Nephron progenitor cell (in vitro differentiated cells): Measurements from ENCODE around the gene RAB5B.

Source experiments
- DNase-seq: peaks from one replicate; pipeline ENCODE4 v3.0.0; 2021
- H3K27ac Mint-ChIP-seq: 2 replicates; pipeline ENCODE4 v1.8.0; 2021; ENCODE audit warnings: mild to moderate bottlenecking, moderate library complexity, mixed read lengths
- H3K27me3 Mint-ChIP-seq: 2 replicates; pipeline ENCODE4 v1.8.0; 2021; ENCODE audit warnings: mild to moderate bottlenecking, low read depth, mixed read lengths; ENCODE audit not compliant: poor library complexity
- H3K36me3 Mint-ChIP-seq: 2 replicates; pipeline ENCODE4 v1.8.0; 2021; ENCODE audit warnings: low read depth, mixed read lengths
- H3K4me1 Mint-ChIP-seq: 2 replicates; pipeline ENCODE4 v1.8.0; 2021; ENCODE audit warnings: mixed read lengths
- H3K4me3 Mint-ChIP-seq: 2 replicates; pipeline ENCODE4 v1.8.0; 2021; ENCODE audit warnings: mild to moderate bottlenecking, moderate library complexity, mixed read lengths
- H3K9me3 Mint-ChIP-seq: 2 replicates; pipeline ENCODE4 v1.8.0; 2021; ENCODE audit warnings: mild to moderate bottlenecking, moderate library complexity, mixed read lengths
- TF ChIP-seq, protein P1 (sequence below): fragments of 200-600 bp; sonication (generic); IDR thresholded peaks from 2 replicates; pipeline ENCODE4 v1.5.0; 2021; ENCODE audit warnings: antibody characterized with exemption

The RAB5B gene

DNA sequence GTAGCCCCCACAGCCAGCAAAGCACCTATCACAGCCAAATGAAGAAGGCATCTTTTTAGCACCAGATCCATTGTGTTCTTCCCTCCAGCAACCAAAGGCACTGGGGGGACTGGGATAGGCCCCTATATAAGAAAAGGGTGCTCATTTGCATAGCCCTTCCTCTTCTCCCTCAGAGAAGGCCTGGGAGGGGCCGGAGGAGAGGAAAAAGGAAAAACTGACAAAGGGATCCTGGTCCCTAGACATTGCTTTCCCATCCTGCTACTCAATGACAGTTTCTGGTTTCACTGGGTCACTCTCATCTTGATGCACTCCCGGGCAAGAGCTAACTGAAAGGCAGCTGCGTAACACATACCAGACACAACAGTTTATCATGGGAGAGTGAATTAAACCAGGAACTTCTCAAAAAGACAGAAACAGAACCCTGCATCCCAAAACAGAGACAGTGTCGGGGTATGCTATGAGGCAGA is 7.9 kb upstream of the RAB5B start, which contains the start of gene PMEL:
Gene PMEL (minus strand): TSS at position 102 of the 467 bp plus-strand sequence. CDS start 31 bp downstream, at position 71.
- H3K27ac Mint-ChIP-seq: peak within 1 kb of the TSS; percentile 95

DNA sequence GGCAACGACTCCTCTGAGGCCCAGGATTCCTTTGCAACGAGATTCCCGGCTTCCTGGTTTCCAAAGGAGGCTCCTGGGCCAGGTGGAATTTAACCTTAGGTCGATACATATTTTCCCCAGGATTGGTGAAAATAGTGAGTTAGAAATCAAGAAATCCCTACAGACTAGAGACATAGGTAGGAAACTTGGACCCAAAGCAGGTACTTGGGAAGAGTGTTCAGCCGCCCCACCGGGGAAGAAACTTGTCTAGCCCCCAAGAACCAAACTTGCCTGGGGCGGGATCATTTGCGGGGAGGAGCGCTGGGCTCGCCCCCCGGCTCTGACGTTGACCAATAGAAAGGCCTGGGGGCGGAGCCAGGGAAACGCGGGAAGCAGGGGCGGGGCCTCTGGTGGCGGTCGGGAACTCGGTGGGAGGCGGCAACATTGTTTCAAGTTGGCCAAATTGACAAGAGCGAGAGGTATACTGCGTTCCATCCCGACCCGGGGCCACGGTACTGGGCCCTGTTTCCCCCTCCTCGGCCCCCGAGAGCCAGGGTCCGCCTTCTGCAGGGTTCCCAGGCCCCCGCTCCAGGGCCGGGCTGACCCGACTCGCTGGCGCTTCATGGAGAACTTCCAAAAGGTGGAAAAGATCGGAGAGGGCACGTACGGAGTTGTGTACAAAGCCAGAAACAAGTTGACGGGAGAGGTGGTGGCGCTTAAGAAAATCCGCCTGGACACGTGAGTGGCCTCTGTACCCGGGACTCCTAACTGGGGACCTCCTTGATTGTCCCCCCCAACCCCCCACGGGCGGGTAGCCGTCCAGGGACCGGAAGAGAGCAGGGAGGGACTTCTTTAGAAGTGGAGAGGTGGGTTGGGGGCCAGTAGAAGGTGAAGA is 7.2 kb upstream of the RAB5B start, which contains the start of gene CDK2:
Gene CDK2 (plus strand): TSS at position 423 of the 874 bp plus-strand sequence. CDS start 179 bp downstream, at position 602.
- H3K27ac Mint-ChIP-seq: peak within 1 kb of the TSS; percentile 95
- H3K4me1 Mint-ChIP-seq: peaks cover 52% of the 10 kb centered on the region
- H3K4me3 Mint-ChIP-seq: peak within 1 kb of the TSS; percentile 99
- TF ChIP-seq, protein P1, sequence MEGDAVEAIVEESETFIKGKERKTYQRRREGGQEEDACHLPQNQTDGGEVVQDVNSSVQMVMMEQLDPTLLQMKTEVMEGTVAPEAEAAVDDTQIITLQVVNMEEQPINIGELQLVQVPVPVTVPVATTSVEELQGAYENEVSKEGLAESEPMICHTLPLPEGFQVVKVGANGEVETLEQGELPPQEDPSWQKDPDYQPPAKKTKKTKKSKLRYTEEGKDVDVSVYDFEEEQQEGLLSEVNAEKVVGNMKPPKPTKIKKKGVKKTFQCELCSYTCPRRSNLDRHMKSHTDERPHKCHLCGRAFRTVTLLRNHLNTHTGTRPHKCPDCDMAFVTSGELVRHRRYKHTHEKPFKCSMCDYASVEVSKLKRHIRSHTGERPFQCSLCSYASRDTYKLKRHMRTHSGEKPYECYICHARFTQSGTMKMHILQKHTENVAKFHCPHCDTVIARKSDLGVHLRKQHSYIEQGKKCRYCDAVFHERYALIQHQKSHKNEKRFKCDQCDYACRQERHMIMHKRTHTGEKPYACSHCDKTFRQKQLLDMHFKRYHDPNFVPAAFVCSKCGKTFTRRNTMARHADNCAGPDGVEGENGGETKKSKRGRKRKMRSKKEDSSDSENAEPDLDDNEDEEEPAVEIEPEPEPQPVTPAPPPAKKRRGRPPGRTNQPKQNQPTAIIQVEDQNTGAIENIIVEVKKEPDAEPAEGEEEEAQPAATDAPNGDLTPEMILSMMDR: no peak
- H3K36me3 Mint-ChIP-seq: peaks cover 17% of the 10 kb centered on the region
- peaks cover 2% of the 10 kb centered on the region for H3K27me3 Mint-ChIP-seq
- peak; percentile 98 for DNase-seq
- no peaks in the 10 kb centered on the region for H3K9me3 Mint-ChIP-seq

More for the DNA sequence above, 7.9 kb upstream of the RAB5B start, which contains the start of gene PMEL:
- Mint-ChIP-seq H3K9me3 (no peaks in the 10 kb centered on the region), H3K4me3 (peak within 1 kb of the TSS; percentile 99), H3K27me3 (peaks cover 2% of the 10 kb centered on the region), H3K36me3 (peaks cover 11% of the 10 kb centered on the region), H3K4me1 (peaks cover 45% of the 10 kb centered on the region)
- peak; percentile 18 for DNase-seq
- TF ChIP-seq, protein P1: no peak

DNA sequence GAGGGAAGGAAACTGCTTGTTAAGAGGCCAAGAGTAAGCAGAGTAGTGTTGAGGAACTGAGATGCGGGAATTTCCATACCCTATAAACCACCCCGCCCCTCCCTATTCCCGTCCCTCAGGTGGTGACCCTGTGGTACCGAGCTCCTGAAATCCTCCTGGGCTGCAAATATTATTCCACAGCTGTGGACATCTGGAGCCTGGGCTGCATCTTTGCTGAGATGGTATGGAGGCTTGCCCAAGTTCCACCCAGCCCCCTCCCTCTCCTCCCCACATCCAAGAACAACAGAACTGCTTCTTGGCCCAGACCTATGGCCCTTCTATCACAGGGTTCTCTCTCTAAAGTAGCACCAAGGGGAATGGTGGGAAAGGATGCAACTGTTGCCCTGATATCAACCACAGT is 4.5 kb upstream of the RAB5B start:
- TF ChIP-seq, protein P1: no peak
- Mint-ChIP-seq H3K36me3 (peaks cover 17% of the 10 kb centered on the region), H3K4me1 (peaks cover 47% of the 10 kb centered on the region), H3K4me3 (no peak overlapping the region), H3K9me3 (no peaks in the 10 kb centered on the region), H3K27me3 (peaks cover 2% of the 10 kb centered on the region), H3K27ac (no peak overlapping the region)
- no peak for DNase-seq

DNA sequence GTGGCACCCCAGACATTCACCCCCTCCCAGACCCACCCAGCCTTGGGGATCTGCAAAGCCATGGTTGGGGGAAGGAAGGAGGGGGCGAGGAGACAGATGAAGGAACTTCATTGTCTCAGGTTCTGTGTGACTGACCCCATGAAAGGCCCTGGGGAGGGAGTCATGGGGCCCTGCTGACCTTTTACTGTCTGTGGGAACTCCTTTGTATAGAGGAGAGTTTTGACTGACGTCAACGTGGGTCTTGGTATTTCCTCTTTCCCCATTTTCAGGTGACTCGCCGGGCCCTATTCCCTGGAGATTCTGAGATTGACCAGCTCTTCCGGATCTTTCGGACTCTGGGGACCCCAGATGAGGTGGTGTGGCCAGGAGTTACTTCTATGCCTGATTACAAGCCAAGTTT is 3.1 kb upstream of the RAB5B start:
- peaks cover 37% of the 10 kb centered on the region for H3K4me1 Mint-ChIP-seq
- H3K27ac Mint-ChIP-seq: peak overlapping the region; percentile 76
- TF ChIP-seq, protein P1: no peak
- H3K36me3 Mint-ChIP-seq: peaks cover 17% of the 10 kb centered on the region
- no peaks in the 10 kb centered on the region for H3K9me3 Mint-ChIP-seq
- no peaks in the 10 kb centered on the region for H3K27me3 Mint-ChIP-seq
- H3K4me3 Mint-ChIP-seq: no peak overlapping the region
- no peak for DNase-seq

DNA sequence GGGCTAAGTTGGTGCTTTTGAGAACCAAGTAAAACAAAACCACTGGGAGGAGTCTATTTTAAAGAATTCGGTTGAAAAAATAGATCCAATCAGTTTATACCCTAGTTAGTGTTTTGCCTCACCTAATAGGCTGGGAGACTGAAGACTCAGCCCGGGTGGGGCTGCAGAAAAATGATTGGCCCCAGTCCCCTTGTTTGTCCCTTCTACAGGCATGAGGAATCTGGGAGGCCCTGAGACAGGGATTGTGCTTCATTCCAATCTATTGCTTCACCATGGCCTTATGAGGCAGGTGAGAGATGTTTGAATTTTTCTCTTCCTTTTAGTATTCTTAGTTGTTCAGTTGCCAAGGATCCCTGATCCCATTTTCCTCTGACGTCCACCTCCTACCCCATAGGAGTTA is 1.8 kb upstream of the RAB5B start:
- H3K4me3 Mint-ChIP-seq: no peak overlapping the region
- H3K4me1 Mint-ChIP-seq: peaks cover 35% of the 10 kb centered on the region
- TF ChIP-seq, protein P1: no peak
- peaks cover 27% of the 10 kb centered on the region for H3K36me3 Mint-ChIP-seq
- no peaks in the 10 kb centered on the region for H3K27me3 Mint-ChIP-seq
- no peaks in the 10 kb centered on the region for H3K9me3 Mint-ChIP-seq
- no peak overlapping the region for H3K27ac Mint-ChIP-seq
- DNase-seq: no peak
